Testis (tissue), 3 donors: ENCODE measurements around the gene KCNJ10. TPM values are rescaled to one million over a fixed set of nuclear protein-coding genes. Genes with fewer than 3 reads are reported as not detected.

Source experiments
- DNase-seq: peaks from one replicate; pipeline ENCODE4 v3.0.0-alpha.2; 2019
- H3K27ac ChIP-seq, 2 donors: fragments of 200-600 bp; sonication (generic); one replicate each; pipeline ENCODE4 v1.5.1; 2019
- H3K27me3 ChIP-seq: fragments of 200-600 bp; sonication (generic); one replicate; pipeline ENCODE4 v1.5.1; 2019
- H3K36me3 ChIP-seq: fragments of 200-600 bp; sonication (generic); one replicate; pipeline ENCODE4 v1.5.1; 2017; ENCODE audit warnings: low read depth; ENCODE audit errors: missing control alignments
- H3K4me1 ChIP-seq: fragments of 200-600 bp; sonication (generic); one replicate; pipeline ENCODE4 v1.5.1; 2019
- H3K4me3 ChIP-seq, 2 donors: fragments of 200-600 bp; sonication (generic); one replicate each; pipeline ENCODE4 v1.5.1; 2017 to 2019
- H3K9me3 ChIP-seq: fragments of 200-600 bp; sonication (generic); one replicate; pipeline ENCODE4 v1.5.1; 2017
- POLR2A ChIP-seq: fragments of 450-650 bp; IDR thresholded peaks from one replicate; pipeline ENCODE4 v1.6.1; 2017; ENCODE audit warnings: antibody characterized with exemption, mild to moderate bottlenecking, moderate library complexity
- WGBS, 2 donors: methylation state at CpG; one replicate each; pipeline ENCODE4 v1.1.5; 2018; 5-methylcytosine and 5-hydroxymethylcytosine counted together
- intact Hi-C: fragments of 100-400 bp; cut with DNase I; formaldehyde crosslinking; loops from one replicate; pipeline ENCODE4 v1.15.1; 2023; ENCODE audit warnings: low total_unique reads
- polyA plus RNA-seq: library from polyadenylated mRNA; stranded (reverse); fragments of 350-450 nt; fragmentation: Illumina TruSeq; extraction: RNeasy Lipid Tissue Mini Kit (QIAGEN cat#74804); gene quantifications from one replicate; pipeline ENCODE4 v1.2.3, GENCODE V29; 2014; ENCODE audit warnings: low read depth, low replicate concordance; ENCODE audit not compliant: insufficient read depth
- total RNA-seq, 2 donors: library from RNA; depleted of rRNA; stranded (reverse); fragments of >200 nt; gene quantifications; one replicate each; pipeline ENCODE4 v1.2.3, GENCODE V29; 2016
- TF ChIP-seq, protein P1 (sequence below), 3 experiments: fragments of 450-650 bp in 2 of 3; fragments of 200-600 bp in 1 of 3; sonication (generic) in 1 of 3; IDR thresholded peaks; one replicate each; pipeline ENCODE4 v1.5.1; 2016 to 2019; ENCODE audit warnings: antibody characterized with exemption in 3 of 3, mild to moderate bottlenecking in 2 of 3, moderate library complexity in 1 of 3

KCNJ10 gene
- total and polyA plus RNA-seq, 3 donors from 2014 or later = 0.79 to 1.9 (median 1.5) TPM

DNA sequence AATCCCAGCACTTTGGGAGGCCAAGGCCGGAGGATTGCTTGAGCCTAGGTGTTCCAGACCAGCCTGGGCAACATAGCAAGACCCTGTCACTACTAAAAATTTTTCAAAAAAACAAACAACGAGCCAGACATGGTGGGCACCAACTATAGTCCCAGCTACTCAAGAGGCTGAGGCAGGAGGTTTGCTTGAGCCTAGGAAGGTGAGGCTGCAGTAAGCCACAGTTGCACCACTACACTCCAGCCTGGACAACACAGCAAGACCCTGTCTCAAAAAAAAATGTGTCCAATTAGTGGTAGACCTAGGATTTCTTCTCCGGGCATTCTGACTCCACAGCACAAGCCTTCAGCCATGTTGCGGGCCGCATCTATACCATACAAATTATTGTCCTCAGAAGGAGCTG, 35.2 kb upstream of the KCNJ10 start:
- H3K36me3 ChIP-seq = no peaks in the 10 kb centered on the region

DNA sequence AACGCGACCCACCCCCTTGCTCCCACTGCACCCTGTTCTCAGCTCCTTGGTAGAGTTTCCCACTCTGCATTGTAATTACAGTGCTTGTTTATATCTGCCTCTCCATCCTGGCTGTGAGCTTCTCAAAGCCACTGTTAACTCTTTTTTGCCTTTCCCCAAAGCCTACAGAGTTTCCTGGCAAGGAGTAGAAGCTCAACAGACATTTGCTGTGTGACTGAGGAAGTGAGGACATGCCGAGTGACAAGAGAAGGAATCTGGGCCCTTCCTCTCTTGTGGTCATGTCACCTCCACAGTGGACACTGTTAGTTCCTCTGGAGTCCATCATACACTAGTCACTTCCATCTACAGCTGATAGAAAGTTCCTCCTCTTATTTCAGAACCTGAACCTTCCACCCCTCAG, 34.5 kb upstream of the KCNJ10 start:
- Histone ChIP-seq H3K36me3 (no peaks in the 10 kb centered on the region), H3K27me3 (no peaks in the 10 kb centered on the region), H3K27ac (peak overlapping the region in 1 of 2 donors; percentile 47), H3K4me1 (peaks cover 32% of the 10 kb centered on the region), H3K9me3 (no peaks in the 10 kb centered on the region), H3K4me3 (no peak overlapping the region)
- no peak for TF ChIP-seq POLR2A
- TF ChIP-seq, protein P1, sequence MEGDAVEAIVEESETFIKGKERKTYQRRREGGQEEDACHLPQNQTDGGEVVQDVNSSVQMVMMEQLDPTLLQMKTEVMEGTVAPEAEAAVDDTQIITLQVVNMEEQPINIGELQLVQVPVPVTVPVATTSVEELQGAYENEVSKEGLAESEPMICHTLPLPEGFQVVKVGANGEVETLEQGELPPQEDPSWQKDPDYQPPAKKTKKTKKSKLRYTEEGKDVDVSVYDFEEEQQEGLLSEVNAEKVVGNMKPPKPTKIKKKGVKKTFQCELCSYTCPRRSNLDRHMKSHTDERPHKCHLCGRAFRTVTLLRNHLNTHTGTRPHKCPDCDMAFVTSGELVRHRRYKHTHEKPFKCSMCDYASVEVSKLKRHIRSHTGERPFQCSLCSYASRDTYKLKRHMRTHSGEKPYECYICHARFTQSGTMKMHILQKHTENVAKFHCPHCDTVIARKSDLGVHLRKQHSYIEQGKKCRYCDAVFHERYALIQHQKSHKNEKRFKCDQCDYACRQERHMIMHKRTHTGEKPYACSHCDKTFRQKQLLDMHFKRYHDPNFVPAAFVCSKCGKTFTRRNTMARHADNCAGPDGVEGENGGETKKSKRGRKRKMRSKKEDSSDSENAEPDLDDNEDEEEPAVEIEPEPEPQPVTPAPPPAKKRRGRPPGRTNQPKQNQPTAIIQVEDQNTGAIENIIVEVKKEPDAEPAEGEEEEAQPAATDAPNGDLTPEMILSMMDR (IDR thresholded peaks at IDR 0.05) = no peak
- intact Hi-C loops = loop anchor here (5.0 to 10.0 kb wide), 2 partner anchors 90 to 148 kb away; partner anchors contain the start of gene CASQ1
- WGBS, 2 donors = 53 to 57% methylated on average over 3 of the region's 3 CpGs
- no peak for DNase-seq

More for the DNA sequence above, 35.2 kb upstream of the KCNJ10 start:
- Histone ChIP-seq H3K9me3 (no peaks in the 10 kb centered on the region), H3K27me3 (no peaks in the 10 kb centered on the region), H3K27ac (no peak overlapping the region), H3K4me1 (peaks cover 35% of the 10 kb centered on the region), H3K4me3 (no peak overlapping the region)
- TF ChIP-seq POLR2A = no peak
- TF ChIP-seq, protein P1 (IDR thresholded peaks at IDR 0.05) = no peak
- DNase-seq = no peak
- 94 to 97% methylated on average over 5 of the region's 5 CpGs for WGBS, 2 donors
- intact Hi-C loops = loop anchor here (10.0 kb wide), 1 partner anchor 90 kb away; the partner anchor contains the start of gene CASQ1

DNA sequence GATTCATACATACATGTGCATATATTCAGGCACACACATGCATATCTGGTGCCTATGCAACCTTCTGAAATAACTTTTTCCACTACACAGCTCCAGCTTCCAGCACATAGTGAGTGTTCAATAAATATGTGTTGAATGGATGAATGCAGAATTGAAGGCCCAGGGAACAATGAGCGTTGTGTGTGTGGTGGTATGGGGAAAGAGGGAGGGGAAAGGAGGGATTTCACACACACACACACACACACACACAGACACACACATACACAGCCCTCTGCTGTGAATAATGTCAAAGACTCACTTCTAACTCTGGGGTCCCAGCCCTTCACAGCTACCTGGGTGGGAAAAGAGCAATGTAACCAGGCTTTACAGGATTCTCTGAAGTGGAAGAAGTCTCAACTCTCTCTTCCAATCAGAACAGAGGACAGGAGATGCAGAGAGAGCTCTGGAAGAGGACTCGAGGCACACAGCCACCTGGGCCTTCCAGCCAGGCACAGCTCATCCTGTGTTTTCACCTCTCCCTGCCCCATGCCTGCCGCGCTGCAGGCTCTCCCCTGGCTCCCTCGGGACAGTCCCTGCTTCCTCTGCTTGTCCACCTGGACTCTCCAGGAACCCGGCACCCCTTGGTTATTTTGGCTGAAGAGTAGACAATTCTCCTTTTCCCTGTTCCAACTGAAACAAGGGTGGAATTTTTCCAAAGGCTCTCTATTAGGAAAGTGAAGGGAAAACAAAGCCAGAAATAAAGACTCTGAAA, 33.9 kb upstream of the KCNJ10 start:
- intact Hi-C loops = loop anchor here (5.0 to 10.0 kb wide), 2 partner anchors 91 to 148 kb away; partner anchors contain the start of gene CASQ1
- no peaks in the 10 kb centered on the region for H3K27me3 ChIP-seq
- peaks cover 30% of the 10 kb centered on the region for H3K4me1 ChIP-seq
- no peak for DNase-seq
- H3K9me3 ChIP-seq = no peaks in the 10 kb centered on the region
- WGBS, 2 donors = 42 to 43% methylated on average over 6 of the region's 6 CpGs
- no peak for TF ChIP-seq POLR2A
- TF ChIP-seq, protein P1 (IDR thresholded peaks at IDR 0.05) = no peak
- H3K27ac ChIP-seq = peak overlapping the region in 1 of 2 donors; percentile 47
- no peak overlapping the region for H3K4me3 ChIP-seq
- no peaks in the 10 kb centered on the region for H3K36me3 ChIP-seq

DNA sequence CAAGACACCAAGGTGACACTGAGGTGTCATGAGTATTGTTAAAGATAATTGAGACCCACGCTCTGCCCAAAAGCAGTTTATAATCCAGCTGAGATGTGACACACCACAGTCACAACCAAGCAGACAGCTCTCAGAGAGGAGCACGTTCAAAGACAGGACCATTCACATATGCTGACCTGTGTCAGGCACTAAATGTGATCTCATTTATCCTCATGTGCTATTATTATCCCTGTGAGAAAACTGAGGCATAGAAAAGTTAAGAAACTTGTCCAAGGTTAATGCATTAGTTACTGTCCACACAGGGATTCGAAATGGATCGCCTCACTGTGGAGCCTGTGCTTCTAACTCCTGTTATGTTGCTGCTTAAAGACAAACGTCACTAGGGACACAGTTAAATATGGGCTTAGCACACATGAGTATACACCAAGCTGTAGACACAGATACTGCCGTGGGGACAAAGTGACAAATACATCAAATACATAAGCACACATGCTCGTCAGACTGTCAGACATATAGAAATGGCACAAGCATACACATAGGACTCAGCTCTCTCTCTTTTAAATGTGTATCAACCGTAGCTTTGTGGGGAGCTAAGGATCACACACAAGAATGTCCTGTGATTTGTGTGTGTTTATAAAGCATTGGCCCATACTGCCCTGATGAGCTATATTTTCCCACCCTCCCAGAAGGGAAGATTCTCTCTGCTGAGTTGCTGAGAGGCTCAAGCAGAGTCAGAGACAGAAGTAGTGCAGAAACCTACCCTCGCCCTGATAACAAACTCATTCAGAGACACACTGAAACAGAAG, 32.0 kb upstream of the KCNJ10 start:
- DNase-seq = no peak
- H3K4me1 ChIP-seq = peaks cover 40% of the 10 kb centered on the region
- no peaks in the 10 kb centered on the region for H3K27me3 ChIP-seq
- TF ChIP-seq, protein P1 (IDR thresholded peaks at IDR 0.05) = no peak
- TF ChIP-seq POLR2A = no peak
- intact Hi-C loops = loop anchor here (5.0 to 10.0 kb wide), 2 partner anchors 93 to 150 kb away; partner anchors contain the start of gene CASQ1
- 57 to 63% methylated on average over 9 of the region's 9 CpGs for WGBS, 2 donors
- H3K9me3 ChIP-seq = no peaks in the 10 kb centered on the region
- H3K27ac ChIP-seq = peak overlapping the region; percentile 70 to 75
- no peak overlapping the region for H3K4me3 ChIP-seq
- H3K36me3 ChIP-seq = no peaks in the 10 kb centered on the region
